ENCODE results near the gene CDC42EP5.
"Not testable (repeated sequence)": the region's sequence is repeated elsewhere in the genome, so short reads cannot be mapped to it uniquely, and the experiment has no call there.

CDC42EP5 gene

DNA sequence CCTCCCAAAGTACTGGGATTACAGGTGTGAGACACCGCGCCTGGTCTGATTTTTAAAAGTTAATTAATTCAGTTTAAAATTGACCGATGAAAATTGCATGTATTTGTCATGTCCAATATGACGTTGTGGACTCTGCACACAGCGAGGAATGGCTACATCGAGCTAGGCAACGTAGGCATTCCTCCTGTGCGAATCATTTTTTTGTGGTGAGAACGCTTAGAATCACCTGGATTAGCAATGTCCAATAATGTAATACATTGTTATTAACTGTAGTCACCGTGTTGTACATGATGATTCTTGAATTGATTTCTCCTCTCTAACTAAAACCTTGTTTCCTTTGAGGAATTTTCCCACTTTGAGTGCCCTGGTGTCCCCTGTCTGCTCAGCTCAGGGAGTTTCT lies 33.0 kb upstream of the CDC42EP5 start:
- TF ChIP-seq SPI1 (IDR thresholded peaks at IDR 0.05; ENCODE audit: low read depth, low read length) (no peak), POLR2A (IDR thresholded peaks at IDR 0.05; ENCODE audit: low read depth, low read length) (no peak), POLR2AphosphoS5 (IDR thresholded peaks at IDR 0.05; ENCODE audit: low read depth, low read length) (no peak), POU2F2 (IDR thresholded peaks at IDR 0.05; ENCODE audit: low read depth, low read length) (no peak)
- DNase-seq (ENCODE audit: insufficient read length, low spot score) (no peak), FAIRE-seq (no peak)

DNA sequence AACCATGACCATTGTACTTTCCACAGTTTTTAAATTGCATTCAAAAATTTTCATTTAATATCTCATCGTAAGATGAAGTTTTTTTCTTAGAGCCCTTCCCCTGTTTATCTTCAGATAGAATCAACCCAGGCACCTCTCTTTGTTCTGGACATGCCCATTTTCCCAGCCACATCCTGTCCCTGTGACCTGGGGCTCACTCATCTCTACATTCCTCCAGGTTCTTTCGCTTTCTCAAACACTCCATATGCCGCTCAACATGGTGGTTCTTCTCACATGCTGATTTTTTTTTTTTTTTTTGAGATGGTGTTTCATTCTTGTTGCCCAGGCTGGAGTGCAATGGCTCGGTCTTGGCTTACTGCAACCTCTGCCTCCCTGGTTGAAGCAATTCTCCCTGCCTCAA lies 32.4 kb upstream of the CDC42EP5 start:
- not testable (repeated sequence) for FAIRE-seq; DNase-seq (ENCODE audit: insufficient read length, low spot score)

DNA sequence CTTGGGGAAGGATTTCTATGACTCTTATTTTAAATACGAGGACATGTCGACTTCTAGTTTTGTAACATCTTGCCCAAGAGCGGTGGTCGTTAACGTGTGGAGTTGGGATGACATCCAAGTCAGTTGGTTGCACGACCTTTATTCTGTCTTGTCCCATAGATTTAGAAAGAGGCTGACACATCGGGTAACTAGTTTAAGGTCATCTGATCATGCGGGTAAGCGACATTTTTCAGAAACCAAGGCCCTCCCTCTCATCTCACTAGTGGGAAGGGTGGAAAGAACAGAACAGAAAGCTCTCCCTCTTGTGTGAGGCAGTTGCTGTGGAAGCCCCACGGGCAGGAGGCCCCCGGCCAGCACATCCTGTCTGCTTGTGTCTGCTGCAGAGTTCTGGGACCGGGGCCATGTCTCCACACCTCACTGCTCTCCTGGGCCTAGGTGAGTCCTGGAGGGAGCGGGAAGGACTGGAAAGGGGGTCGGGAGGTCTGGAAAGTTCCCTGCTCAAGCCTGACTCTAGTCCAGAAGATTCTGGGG lies 29.5 kb upstream of the CDC42EP5 start, which contains the start of gene LAIR2:
Gene LAIR2, plus strand, starts transcription at position 314 of the 531 bp plus-strand sequence. Its CDS starts 88 bp downstream, at position 402.
- no peak for FAIRE-seq
- peak; percentile 39 for DNase-seq (ENCODE audit: insufficient read length, low spot score)
- TF ChIP-seq TAF1 (IDR thresholded peaks at IDR 0.05; ENCODE audit: low read depth, low read length) (no peak), SPI1 (IDR thresholded peaks at IDR 0.05; ENCODE audit: low read depth, low read length) (no peak), POLR2A (IDR thresholded peaks at IDR 0.05; ENCODE audit: low read depth, low read length) (no peak), POLR2AphosphoS5 (IDR thresholded peaks at IDR 0.05; ENCODE audit: low read depth, low read length) (no peak), PAX5 (IDR thresholded peaks at IDR 0.05; ENCODE audit: insufficient read depth, low read length, severe bottlenecking) (no peak), POU2F2 (IDR thresholded peaks at IDR 0.05; ENCODE audit: low read depth, low read length) (no peak)

DNA sequence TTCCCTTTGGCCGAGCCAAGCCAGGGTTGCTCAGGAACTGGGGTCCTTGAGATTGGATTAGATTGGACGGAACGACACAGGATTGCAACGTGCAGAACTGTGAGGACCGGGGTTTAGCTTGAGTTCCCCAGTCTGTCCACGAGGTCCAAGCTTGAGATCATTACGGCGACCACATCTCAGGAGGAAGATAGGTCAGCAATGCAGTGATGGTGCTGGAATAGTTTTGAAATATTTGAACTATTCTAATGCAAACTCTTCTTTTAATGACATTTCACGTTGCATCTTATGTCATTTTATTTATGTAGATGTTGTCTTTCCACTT lies 25.3 kb upstream of the CDC42EP5 start:
- not testable (repeated sequence) for FAIRE-seq; DNase-seq (ENCODE audit: insufficient read length, low spot score)

DNA sequence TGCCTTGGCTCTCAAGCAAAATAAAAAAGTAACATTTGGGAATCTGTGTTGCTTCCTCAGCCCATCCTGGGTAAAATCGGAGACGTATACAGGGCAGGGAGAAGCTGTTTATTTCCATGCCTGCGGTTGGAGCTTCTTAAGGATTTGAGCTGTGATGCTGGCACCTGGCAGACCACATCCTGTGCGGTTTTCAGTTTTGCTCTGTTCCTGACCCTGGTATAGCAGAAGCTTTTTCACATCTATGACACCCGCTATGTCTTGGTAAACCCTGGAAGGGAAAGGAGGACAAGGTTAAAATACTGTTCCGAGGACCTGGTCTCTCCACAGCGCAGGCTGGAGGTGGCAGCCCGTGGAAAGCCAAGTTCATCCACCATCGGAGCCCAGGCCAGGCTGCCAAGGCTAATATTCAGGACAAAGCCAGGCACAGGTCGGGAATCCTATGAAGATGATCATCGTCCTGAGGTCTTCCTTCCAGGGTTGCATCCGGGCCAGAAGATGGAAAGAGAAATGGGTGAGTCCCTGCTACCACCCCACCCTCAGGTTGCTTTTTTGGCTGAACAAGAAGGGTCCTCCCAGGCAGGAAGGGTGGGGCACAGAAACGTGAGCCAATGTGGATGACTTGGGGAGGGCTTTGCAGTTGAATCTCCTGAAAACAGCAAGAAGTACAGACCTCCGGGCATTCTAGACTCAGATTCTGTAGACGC lies 24.8 kb upstream of the CDC42EP5 start:
- peak; percentile 87 for FAIRE-seq
- not testable (repeated sequence) for DNase-seq (ENCODE audit: insufficient read length, low spot score)

DNA sequence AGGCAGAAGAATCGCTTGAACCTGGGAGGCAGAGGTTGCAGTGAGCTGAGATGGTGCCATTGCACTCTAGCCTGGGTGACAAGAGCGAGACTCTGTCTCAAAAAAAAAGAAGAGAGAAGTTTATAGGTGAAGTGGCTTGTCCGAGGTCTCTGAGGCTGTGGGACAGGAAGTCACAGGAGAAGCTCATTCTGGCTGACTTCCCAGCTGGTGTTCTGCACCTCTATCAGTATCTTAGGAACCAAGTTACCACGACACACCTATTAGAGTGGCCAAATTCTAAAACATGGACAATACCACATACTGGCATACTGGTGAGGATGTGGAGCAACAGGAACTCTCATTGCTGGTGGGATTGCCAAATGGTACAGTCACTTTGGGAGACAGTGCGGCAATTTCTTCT lies 22.2 kb upstream of the CDC42EP5 start:
- peak; percentile 82 for FAIRE-seq

GRCh38 chr19:54493967-54494585 lies 21.0 kb upstream of the CDC42EP5 start:
- TF ChIP-seq POLR2A (IDR thresholded peaks at IDR 0.05; ENCODE audit: low read depth, low read length), result no peak
- TF ChIP-seq SPI1 (IDR thresholded peaks at IDR 0.05; ENCODE audit: low read depth, low read length), result no peak
- TF ChIP-seq POLR2AphosphoS5 (IDR thresholded peaks at IDR 0.05; ENCODE audit: low read depth, low read length), result no peak
- TF ChIP-seq POU2F2 (IDR thresholded peaks at IDR 0.05; ENCODE audit: low read depth, low read length), result no peak
- TF ChIP-seq PAX5 (IDR thresholded peaks at IDR 0.05; ENCODE audit: insufficient read depth, low read length, severe bottlenecking), result no peak
- TF ChIP-seq TAF1 (IDR thresholded peaks at IDR 0.05; ENCODE audit: low read depth, low read length), result no peak
- FAIRE-seq, result no peak
- no peak for DNase-seq (ENCODE audit: insufficient read length, low spot score)

More for the DNA sequence above, 22.2 kb upstream of the CDC42EP5 start:
- not testable (repeated sequence) for DNase-seq (ENCODE audit: insufficient read length, low spot score)

- DNase-seq (ENCODE audit: insufficient read length, low spot score); FAIRE-seq: not testable (repeated sequence)
Observed at GRCh38 chr19:54493056-54493455, 20.0 kb upstream of the CDC42EP5 start.

DNA sequence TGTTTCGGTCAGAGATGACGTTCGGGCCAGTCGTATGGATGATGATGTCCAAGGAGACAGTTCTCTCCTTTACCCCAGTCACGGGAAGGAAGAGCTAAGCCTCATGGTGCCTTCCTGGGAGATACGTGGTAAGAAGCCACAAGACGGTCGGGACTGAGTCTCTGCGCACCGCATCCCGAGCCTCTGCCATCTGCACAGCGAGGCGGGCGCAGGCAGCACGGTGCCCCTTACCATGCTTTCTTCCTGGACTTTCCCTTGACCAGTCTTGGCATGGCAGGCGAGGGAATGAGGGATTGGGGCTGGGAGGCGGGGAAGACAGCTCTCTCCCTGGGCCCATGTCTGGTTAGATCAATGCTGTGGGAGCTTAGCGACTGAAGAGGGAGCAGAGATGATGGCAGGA lies 19.5 kb upstream of the CDC42EP5 start:
- DNase-seq (ENCODE audit: insufficient read length, low spot score) (no peak), FAIRE-seq (no peak)
- TF ChIP-seq PAX5 (IDR thresholded peaks at IDR 0.05; ENCODE audit: insufficient read depth, low read length, severe bottlenecking), result no peak
- TF ChIP-seq SPI1 (IDR thresholded peaks at IDR 0.05; ENCODE audit: low read depth, low read length), result no peak
- TF ChIP-seq POLR2AphosphoS5 (IDR thresholded peaks at IDR 0.05; ENCODE audit: low read depth, low read length), result no peak
- TF ChIP-seq TAF1 (IDR thresholded peaks at IDR 0.05; ENCODE audit: low read depth, low read length), result no peak
- TF ChIP-seq POLR2A (IDR thresholded peaks at IDR 0.05; ENCODE audit: low read depth, low read length), result no peak
- no peak for TF ChIP-seq POU2F2 (IDR thresholded peaks at IDR 0.05; ENCODE audit: low read depth, low read length)

DNA sequence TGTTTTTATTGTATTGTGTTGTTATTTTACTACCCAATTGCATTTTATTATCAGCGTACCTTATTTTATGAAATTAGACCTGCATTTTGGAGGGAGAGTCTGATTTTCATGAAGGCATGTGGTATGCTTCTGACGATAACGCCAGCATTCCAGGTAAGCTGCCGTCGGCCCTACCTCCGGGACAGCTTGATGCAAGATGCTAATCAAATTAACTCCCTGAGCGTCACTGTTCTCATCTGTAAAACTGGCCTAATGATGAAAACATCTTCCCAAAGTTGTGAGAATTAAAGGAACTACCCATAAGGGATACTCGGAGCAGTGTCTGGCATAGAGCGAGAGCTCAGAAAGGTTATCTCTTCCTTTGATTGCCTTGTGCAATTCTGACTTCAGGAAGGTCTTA lies 16.7 kb upstream of the CDC42EP5 start:
- TF ChIP-seq POLR2A (IDR thresholded peaks at IDR 0.05; ENCODE audit: low read depth, low read length), result no peak
- no peak for TF ChIP-seq POU2F2 (IDR thresholded peaks at IDR 0.05; ENCODE audit: low read depth, low read length)
- TF ChIP-seq TAF1 (IDR thresholded peaks at IDR 0.05; ENCODE audit: low read depth, low read length), result no peak
- TF ChIP-seq PAX5 (IDR thresholded peaks at IDR 0.05; ENCODE audit: insufficient read depth, low read length, severe bottlenecking), result no peak
- no peak for TF ChIP-seq SPI1 (IDR thresholded peaks at IDR 0.05; ENCODE audit: low read depth, low read length)
- no peak for TF ChIP-seq POLR2AphosphoS5 (IDR thresholded peaks at IDR 0.05; ENCODE audit: low read depth, low read length)
- FAIRE-seq (no peak), DNase-seq (ENCODE audit: insufficient read length, low spot score) (no peak)

- FAIRE-seq, result no peak
- no peak for DNase-seq (ENCODE audit: insufficient read length, low spot score)
- TF ChIP-seq SPI1 (IDR thresholded peaks at IDR 0.05; ENCODE audit: low read depth, low read length), result no peak
- no peak for TF ChIP-seq POLR2A (IDR thresholded peaks at IDR 0.05; ENCODE audit: low read depth, low read length)
- no peak for TF ChIP-seq POU2F2 (IDR thresholded peaks at IDR 0.05; ENCODE audit: low read depth, low read length)
Observed at GRCh38 chr19:54489341-54489740, 16.2 kb upstream of the CDC42EP5 start.

Data from GM12891 (cell line).